ENCODE results near the gene OPRM1.

Gene OPRM1

DNA sequence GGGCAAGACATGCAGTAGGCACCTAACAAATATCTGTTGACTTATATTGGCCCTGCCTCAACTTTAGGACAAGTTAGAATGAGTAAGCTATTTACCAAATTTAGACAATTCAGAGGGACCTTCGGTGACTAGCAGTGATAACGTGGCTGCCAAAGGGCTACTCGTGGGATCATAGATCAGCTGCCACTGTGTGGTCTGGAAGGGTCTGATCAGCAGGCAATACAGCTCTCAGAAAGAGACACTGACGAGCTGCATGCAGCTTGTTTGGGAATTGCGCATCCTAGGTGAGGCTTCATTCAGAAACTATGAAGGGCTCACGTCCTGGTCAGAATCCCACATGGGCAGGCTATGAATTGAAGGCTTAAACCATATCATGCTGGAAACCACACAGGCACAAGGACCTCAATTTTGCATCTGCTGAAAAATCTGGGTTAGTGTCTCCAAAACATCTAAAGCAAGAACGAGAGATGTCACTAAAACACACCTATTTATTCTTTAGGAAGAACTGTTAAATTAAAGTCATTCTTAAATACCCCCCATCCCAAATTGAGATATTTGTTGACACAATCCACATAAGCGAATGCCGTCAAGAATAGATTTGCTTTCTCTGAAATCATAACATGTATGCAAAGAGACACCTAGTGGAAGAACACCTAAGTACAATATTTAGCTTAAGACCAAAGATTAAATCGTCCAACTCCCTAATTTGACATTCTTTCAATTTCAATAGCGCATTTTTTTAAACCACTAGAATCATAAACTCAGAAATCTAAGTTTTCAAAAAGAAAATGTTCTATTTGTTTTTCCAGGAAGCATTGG, 238.0 kb downstream of the OPRM1 start:
- DNase-seq (ENCODE audit: low read depth in 2 of 2), result no peak

DNA sequence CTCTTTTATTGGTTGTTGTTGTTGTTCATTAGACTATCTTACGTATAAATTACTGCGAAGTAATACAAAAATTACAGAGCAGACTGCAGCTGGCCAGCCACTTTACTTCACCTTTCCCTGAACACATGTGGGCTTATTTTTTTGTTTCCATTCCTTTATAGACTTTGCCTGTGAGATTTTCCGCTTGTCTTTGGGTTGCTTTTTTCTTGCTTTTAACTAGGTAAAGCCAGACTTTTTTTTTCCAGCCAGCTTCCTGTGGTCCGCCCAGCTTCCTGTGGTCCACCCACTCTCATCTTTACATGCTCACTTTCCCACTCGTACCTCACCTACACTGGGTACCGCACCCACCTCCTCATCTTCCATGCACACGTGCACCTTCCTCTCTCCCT, 238.6 kb downstream of the OPRM1 start:
- DNase-seq (ENCODE audit: low read depth in 2 of 2), result peak in 1 of 2 donors; percentile 10

DNA sequence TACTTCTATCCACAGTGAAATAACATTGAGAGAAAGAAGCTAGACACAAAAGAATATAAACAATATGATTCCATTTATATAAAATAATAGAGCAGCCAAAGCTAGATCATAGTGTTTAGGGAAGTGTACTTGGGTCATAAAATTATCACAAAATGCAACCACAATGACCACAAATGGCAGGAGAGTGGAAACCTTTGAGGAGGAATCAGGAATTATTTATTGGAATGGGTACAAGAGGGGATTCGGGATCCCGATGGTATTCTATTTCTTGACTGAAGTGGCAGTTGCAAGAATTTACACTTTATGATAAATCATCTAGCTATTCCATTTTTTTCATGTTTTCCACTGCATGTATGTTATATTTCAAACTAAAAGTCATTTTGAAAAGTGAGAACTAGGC, 241.5 kb downstream of the OPRM1 start:
- no peak for DNase-seq (ENCODE audit: low read depth in 2 of 2)

DNA sequence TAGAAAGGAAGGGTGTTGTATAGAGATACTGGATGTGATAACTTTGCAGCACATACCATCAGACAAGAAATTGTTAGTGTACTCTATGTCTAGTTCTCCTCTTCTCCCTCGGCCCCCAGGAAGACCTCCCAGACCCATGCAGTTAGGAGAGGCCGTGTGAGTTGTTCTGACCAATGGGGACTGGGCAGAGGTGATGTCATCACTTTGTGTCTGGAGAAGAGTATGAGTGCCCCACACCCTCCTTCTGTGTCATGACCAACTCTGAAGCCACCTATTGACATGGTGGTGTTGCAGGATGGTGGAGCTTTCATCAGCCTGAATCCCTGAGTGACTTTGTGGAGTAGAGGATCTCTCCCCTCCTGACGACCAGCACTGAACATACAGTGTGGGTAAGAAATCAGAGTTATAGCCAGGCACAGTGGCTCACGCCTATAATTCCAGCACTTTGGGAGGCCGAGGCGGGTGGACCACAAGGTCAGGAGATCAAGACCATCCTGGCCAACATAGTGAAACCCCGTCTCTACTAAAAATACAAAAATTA, 245.3 kb downstream of the OPRM1 start:
- no peak for DNase-seq (ENCODE audit: low read depth in 2 of 2)

DNA sequence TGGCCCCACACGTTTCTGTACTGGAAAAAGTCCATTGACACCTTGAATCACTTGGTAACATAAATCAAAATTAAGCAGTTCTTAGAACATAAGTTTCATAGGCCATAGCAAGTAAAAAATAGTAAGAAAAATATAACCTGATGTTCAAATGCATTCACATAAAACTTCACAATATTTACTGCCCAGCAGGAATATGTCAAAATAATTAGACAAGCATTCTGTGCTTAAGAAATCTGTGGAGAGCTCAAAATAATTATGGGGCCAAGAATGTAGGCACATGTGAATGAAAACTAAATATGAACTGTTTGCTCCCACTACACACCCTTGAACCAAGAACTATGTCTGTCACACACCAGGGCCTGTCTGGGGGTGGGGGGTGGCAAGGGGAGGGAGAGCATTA, 246.8 kb downstream of the OPRM1 start:
- DNase-seq (ENCODE audit: low read depth in 2 of 2), result no peak

DNA sequence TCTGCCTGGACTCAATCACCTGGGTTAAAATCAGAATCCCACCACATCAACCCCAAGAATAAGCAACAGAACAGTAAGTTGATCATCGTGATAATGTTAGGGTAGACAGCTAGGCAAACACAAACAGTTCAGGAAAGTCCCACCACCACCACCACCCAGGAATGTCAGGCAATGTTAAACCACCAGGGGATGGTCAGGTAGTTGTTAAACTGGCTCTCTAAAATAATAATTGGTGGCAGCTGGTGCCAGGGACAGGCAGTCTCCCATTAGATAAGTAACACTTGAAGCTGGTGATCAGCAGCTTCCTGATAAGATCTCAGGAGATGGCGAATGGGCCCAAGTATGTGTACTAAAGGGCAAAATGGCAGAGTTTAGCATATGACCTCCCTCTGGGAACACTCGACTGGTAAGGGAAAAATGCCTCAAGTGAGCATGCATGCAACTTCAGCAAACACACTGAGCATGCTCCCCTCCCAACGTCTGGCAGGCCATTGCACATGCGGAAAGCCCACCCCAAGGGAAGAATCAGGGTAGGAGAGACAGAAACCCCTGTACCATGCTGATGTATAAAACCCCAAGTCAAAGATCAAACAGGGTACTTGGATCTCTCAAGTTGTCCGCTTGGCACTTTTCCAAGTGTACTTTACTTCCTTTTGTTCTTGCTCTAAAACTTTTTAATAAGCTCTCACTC, 250.9 kb downstream of the OPRM1 start:
- no peak for DNase-seq (ENCODE audit: low read depth in 2 of 2)

DNA sequence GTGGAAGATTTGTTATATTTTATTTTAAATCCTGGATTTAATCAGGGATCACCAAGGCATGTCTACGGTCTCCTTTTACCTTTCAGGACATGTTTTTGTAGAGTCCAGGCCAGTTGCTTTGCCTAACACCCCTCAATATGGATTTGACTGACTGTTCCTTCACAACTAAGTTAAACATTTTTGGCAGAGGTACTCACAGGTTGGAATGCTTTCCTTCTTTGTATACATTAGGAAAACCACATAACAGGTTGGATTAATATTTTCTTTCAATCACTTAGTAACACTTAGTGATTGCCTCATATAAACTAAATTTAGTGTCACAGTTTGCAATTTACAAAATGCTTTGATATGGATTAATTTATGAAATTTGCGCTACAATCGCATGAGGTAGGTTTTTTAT, 253.0 kb downstream of the OPRM1 start:
- DNase-seq (ENCODE audit: low read depth in 2 of 2), result no peak

DNA sequence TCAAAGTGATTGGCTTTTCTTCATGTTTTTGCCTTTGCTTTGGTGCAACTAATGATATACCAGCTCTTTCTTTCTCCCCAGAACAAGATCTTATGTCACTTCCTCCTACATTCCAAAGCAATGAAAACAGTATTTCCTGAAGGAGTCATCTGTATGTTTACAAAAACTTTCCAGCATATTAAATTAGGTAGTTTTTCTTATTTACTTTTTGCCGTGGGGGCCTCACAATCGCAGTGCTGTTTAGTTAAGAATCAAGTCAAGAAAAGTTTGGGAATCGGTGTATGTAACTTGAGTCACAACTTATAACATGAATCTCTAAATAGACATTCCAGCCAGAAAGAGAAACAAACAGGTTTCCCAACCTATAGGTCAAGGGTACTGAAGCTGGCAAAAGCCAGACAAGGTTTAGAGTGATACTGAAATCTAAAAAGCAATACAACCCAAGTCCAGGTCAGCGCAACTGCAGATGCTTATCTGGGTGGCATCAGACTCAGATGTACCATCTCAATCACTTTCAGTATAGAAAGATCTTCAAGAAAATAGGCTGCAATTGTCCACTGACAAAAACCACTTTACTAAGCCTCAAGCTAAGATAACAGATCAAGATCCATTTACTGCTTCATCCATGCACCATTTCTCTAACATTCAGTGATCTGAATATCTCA, 253.9 kb downstream of the OPRM1 start:
- DNase-seq (ENCODE audit: low read depth in 2 of 2), result no peak

DNA sequence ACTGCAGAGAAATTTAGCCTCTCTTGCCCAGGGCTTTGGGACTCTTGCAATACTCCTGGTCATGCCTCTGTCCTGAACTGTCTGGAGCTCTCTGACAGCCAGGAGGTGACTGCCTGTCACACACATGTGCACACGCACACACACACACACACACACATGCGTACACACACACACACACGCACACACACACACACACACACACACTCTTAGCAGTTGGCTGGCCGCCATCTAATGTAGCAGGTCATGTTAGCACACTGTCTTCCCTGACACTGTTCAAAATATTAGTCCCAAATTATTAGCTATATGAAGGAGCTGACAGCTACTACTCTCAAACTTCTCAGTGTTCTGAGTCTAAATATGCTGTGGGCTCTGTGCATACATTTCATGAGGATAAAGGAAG, 256.7 kb downstream of the OPRM1 start:
- no peak for DNase-seq (ENCODE audit: low read depth in 2 of 2)

All from activated CD4-positive, alpha-beta T cell treated with anti-CD3 and anti-CD28 coated beads for 24 hours (primary cell).